Right lobe of liver (tissue), 4 donors: ENCODE data around the gene COX7A2L.
"Not testable (repeated sequence)": the region's sequence is repeated elsewhere in the genome, so short reads cannot be mapped to it uniquely, and the experiment has no call there.

ENCODE experiments used
- POLR2A ChIP-seq: fragments of 450-650 bp; IDR thresholded peaks from one replicate; pipeline ENCODE4 v1.6.1; 2017; ENCODE audit warnings: antibody characterized with exemption, mild to moderate bottlenecking
- TF ChIP-seq, protein P1 (sequence below), 4 donors: fragments of 200-600 bp in 3 of 4; fragments of 450-650 bp in 1 of 4; IDR thresholded peaks; one replicate each; pipeline versions ENCODE4 v1.5.1 to v1.8.0; 2016 to 2022; ENCODE audit warnings: antibody characterized with exemption in 4 of 4, mild to moderate bottlenecking in 2 of 4
- donor health status: DM: no; HTN: no; CAD: no.
- donor health status: DM: no; HTN: no; CAD: no.
- donor health status: DM: no; HTN: yes; CAD: no.

DNA sequence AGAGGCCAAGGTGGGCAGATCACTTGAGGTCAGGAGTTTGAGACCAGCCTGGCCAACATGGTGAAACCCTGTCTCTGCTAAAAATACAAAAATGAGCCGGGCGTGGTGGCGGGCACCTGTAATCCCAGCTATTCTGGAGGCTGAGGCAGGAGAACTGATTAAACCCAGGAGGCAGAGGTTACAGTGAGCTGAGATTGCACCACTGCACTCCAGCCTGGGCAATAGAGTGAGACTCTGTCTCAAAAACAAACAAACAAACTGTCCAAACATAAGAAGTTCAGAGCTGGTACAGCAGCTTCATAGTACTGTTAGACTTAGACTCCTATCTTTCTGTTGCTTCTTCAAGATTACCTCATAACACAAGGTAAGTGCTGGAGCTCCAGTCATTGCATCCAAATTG, 32.3 kb upstream of the COX7A2L start:
- TF ChIP-seq POLR2A, result not testable (repeated sequence)
- TF ChIP-seq, protein P1, sequence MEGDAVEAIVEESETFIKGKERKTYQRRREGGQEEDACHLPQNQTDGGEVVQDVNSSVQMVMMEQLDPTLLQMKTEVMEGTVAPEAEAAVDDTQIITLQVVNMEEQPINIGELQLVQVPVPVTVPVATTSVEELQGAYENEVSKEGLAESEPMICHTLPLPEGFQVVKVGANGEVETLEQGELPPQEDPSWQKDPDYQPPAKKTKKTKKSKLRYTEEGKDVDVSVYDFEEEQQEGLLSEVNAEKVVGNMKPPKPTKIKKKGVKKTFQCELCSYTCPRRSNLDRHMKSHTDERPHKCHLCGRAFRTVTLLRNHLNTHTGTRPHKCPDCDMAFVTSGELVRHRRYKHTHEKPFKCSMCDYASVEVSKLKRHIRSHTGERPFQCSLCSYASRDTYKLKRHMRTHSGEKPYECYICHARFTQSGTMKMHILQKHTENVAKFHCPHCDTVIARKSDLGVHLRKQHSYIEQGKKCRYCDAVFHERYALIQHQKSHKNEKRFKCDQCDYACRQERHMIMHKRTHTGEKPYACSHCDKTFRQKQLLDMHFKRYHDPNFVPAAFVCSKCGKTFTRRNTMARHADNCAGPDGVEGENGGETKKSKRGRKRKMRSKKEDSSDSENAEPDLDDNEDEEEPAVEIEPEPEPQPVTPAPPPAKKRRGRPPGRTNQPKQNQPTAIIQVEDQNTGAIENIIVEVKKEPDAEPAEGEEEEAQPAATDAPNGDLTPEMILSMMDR (IDR thresholded peaks at IDR 0.05), result not testable (repeated sequence)
